HG02798 (cell line): ENCODE measurements around the gene RASGRF1.

Experiments
- ATAC-seq: cut with Tn5 transposase; IDR thresholded peaks from one replicate; pipeline ENCODE4 v1.9.1; 2021; ENCODE audit warnings: mild to moderate bottlenecking; ENCODE audit not compliant: unreplicated experiment, poor library complexity

RASGRF1 gene

GRCh38 chr15:79102595-79102994 lies 12.0 kb upstream of the RASGRF1 start:
- no peak for ATAC-seq

GRCh38 chr15:79101866-79102581 lies 11.4 kb upstream of the RASGRF1 start:
- no peak for ATAC-seq

- no peak for ATAC-seq
These were observed 9.1 kb upstream of the RASGRF1 start for GRCh38 chr15:79099692-79100091.

- no peak for ATAC-seq
These were observed 4.0 kb upstream of the RASGRF1 start for GRCh38 chr15:79094611-79095021.

GRCh38 chr15:79093352-79093935 lies 2.9 kb upstream of the RASGRF1 start:
- no peak for ATAC-seq

- ATAC-seq, result no peak
These were observed 1.8 kb upstream of the RASGRF1 start for GRCh38 chr15:79092382-79092781.

GRCh38 chr15:79091204-79091867 lies 756 bp upstream of the RASGRF1 start:
- ATAC-seq, result no peak

GRCh38 chr15:79089890-79090486 lies 592 bp downstream of the RASGRF1 start:
- no peak for ATAC-seq

- ATAC-seq, result no peak
These were observed 1.2 kb downstream of the RASGRF1 start for GRCh38 chr15:79089331-79089889.

GRCh38 chr15:79088426-79089205 lies 2.0 kb downstream of the RASGRF1 start:
- no peak for ATAC-seq

GRCh38 chr15:79086814-79087213 lies 3.8 kb downstream of the RASGRF1 start:
- no peak for ATAC-seq

- no peak for ATAC-seq
These were observed 6.1 kb downstream of the RASGRF1 start for GRCh38 chr15:79084308-79084968.

GRCh38 chr15:79083154-79083553 lies 7.4 kb downstream of the RASGRF1 start:
- no peak for ATAC-seq

- ATAC-seq, result no peak
These were observed 8.1 kb downstream of the RASGRF1 start for GRCh38 chr15:79082363-79083070.

GRCh38 chr15:79078763-79079410 lies 11.7 kb downstream of the RASGRF1 start:
- no peak for ATAC-seq

GRCh38 chr15:79078003-79078402 lies 12.6 kb downstream of the RASGRF1 start:
- ATAC-seq, result no peak

GRCh38 chr15:79076661-79077060 lies 13.9 kb downstream of the RASGRF1 start:
- ATAC-seq, result no peak

- ATAC-seq, result no peak
These were observed 15.3 kb downstream of the RASGRF1 start for GRCh38 chr15:79075256-79075655.

GRCh38 chr15:79073336-79073735 lies 17.2 kb downstream of the RASGRF1 start:
- no peak for ATAC-seq
